Cardiac fibroblast (primary cell): Measurements from ENCODE around the gene PIK3CB.

ENCODE experiments used
- DNase-seq, 2 donors: peaks; one replicate each; pipeline versions ENCODE4 v3.0.0 to v3.0.0-alpha.2; 2010; ENCODE audit warnings: low read depth in 2 of 2
- H3K4me3 ChIP-seq, 2 donors: replicated peaks in 1 of 2; 1 replicate in 1 of 2; 2 replicates in 1 of 2; pipeline ENCODE4 v1.5.1; 2011; ENCODE audit warnings: low read depth in 2 of 2, low read length in 2 of 2, mild to moderate bottlenecking in 2 of 2, moderate library complexity in 1 of 2
- CTCF ChIP-seq: IDR thresholded peaks from one replicate; pipeline ENCODE4 v1.5.1; 2011; ENCODE audit warnings: low read depth, mild to moderate bottlenecking, low read length, inconsistent platforms

PIK3CB gene

GRCh38 chr3:138642226-138642926, 192.4 kb downstream of the PIK3CB start:
- TF ChIP-seq CTCF = no peak
- H3K4me3 ChIP-seq = no peak overlapping the region
- DNase-seq = no peak

- DNase-seq = peak in 1 of 2 donors; percentile 7
- no peak overlapping the region for H3K4me3 ChIP-seq
- TF ChIP-seq CTCF = no peak
Observed at GRCh38 chr3:138640537-138640936, 194.2 kb downstream of the PIK3CB start.

- no peak for DNase-seq
- TF ChIP-seq CTCF = no peak
- no peak overlapping the region for H3K4me3 ChIP-seq
Observed at GRCh38 chr3:138638641-138639040, 196.1 kb downstream of the PIK3CB start.

- no peak for DNase-seq
- H3K4me3 ChIP-seq = no peak overlapping the region
- TF ChIP-seq CTCF = no peak
Observed at GRCh38 chr3:138629526-138629925, 205.2 kb downstream of the PIK3CB start.

- TF ChIP-seq CTCF = no peak
- H3K4me3 ChIP-seq = no peak overlapping the region
- DNase-seq = peak; percentile 8 to 45
Observed at GRCh38 chr3:138625707-138626365, 208.9 kb downstream of the PIK3CB start.

GRCh38 chr3:138624518-138624917, 210.2 kb downstream of the PIK3CB start:
- no peak for DNase-seq
- no peak overlapping the region for H3K4me3 ChIP-seq
- no peak for TF ChIP-seq CTCF

GRCh38 chr3:138620431-138620830, 214.3 kb downstream of the PIK3CB start:
- H3K4me3 ChIP-seq = no peak overlapping the region
- TF ChIP-seq CTCF = no peak
- DNase-seq = peak in 1 of 2 donors; percentile 24
